GM12864 (cell line): ENCODE results near the gene RFX6.

ENCODE experiments used
- DNase-seq: peaks from one replicate; pipeline ENCODE4 v3.0.0-alpha.2; 2011; ENCODE audit warnings: low read depth
- H3K4me3 ChIP-seq: 2 replicates; pipeline ENCODE4 v1.5.1; 2011; ENCODE audit warnings: mild to moderate bottlenecking, low read depth, low read length, control low read depth
- TF ChIP-seq, protein P1 (sequence below): IDR thresholded peaks from 2 replicates; pipeline ENCODE4 v1.5.1; 2011; ENCODE audit warnings: low read depth, mild to moderate bottlenecking, moderate library complexity, low read length, control low read depth, inconsistent platforms; ENCODE audit errors: missing control alignments

The RFX6 gene

DNA sequence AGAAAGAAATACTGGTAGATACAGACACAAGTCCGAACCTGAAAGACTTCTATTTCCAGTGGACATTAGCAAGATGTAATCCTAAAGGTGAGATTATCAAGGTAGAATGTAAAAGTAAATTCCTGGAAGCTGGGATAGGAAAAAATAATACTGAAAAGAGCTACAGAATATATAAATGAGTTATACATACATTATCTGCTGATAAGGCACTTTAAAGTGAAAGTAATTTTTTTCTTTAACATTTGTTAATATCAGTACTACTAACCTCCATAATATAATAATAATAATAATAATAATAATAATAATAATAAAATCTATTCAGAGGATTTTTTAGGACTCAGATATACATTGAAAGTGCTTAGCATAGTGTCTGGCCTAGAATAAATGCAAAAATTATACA lies 102.5 kb downstream of the RFX6 start:
- no peak for DNase-seq
- no peak overlapping the region for H3K4me3 ChIP-seq
- TF ChIP-seq, protein P1, sequence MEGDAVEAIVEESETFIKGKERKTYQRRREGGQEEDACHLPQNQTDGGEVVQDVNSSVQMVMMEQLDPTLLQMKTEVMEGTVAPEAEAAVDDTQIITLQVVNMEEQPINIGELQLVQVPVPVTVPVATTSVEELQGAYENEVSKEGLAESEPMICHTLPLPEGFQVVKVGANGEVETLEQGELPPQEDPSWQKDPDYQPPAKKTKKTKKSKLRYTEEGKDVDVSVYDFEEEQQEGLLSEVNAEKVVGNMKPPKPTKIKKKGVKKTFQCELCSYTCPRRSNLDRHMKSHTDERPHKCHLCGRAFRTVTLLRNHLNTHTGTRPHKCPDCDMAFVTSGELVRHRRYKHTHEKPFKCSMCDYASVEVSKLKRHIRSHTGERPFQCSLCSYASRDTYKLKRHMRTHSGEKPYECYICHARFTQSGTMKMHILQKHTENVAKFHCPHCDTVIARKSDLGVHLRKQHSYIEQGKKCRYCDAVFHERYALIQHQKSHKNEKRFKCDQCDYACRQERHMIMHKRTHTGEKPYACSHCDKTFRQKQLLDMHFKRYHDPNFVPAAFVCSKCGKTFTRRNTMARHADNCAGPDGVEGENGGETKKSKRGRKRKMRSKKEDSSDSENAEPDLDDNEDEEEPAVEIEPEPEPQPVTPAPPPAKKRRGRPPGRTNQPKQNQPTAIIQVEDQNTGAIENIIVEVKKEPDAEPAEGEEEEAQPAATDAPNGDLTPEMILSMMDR = no peak
